ENCODE measurements around the gene GTF2E1.

GTF2E1 gene

GRCh38 chr3:120800625-120801024, 58.1 kb downstream of the GTF2E1 start:
- no peaks in the 10 kb centered on the region for H3K27me3 ChIP-seq (ENCODE audit: low read depth, low read length)
- no peaks in the 10 kb centered on the region for H3K4me1 ChIP-seq (ENCODE audit: control insufficient read depth in 1 of 2, insufficient read depth in 2 of 2, low read length in 2 of 2)
- H3K27ac ChIP-seq (ENCODE audit: low read length) = no peak overlapping the region
- H3K36me3 ChIP-seq (ENCODE audit: control insufficient read depth in 1 of 2, insufficient read depth in 2 of 2, low read length in 2 of 2) = no peaks in the 10 kb centered on the region
- H3K9me3 ChIP-seq (ENCODE audit: control insufficient read depth in 1 of 2, low read length in 2 of 2) = no peaks in the 10 kb centered on the region
- H3K4me3 ChIP-seq (ENCODE audit: low read depth in 1 of 2, low read length in 2 of 2) = no peak overlapping the region

- H3K9me3 ChIP-seq (ENCODE audit: control insufficient read depth in 1 of 2, low read length in 2 of 2) = no peaks in the 10 kb centered on the region
- no peak overlapping the region for H3K4me3 ChIP-seq (ENCODE audit: low read depth in 1 of 2, low read length in 2 of 2)
- no peaks in the 10 kb centered on the region for H3K4me1 ChIP-seq (ENCODE audit: control insufficient read depth in 1 of 2, insufficient read depth in 2 of 2, low read length in 2 of 2)
- H3K36me3 ChIP-seq (ENCODE audit: control insufficient read depth in 1 of 2, insufficient read depth in 2 of 2, low read length in 2 of 2) = no peaks in the 10 kb centered on the region
- H3K27ac ChIP-seq (ENCODE audit: low read length) = no peak overlapping the region
- no peaks in the 10 kb centered on the region for H3K27me3 ChIP-seq (ENCODE audit: low read depth, low read length)
Observed at GRCh38 chr3:120801484-120801883, 58.9 kb downstream of the GTF2E1 start.

GRCh38 chr3:120802916-120803315, 60.4 kb downstream of the GTF2E1 start:
- no peaks in the 10 kb centered on the region for H3K9me3 ChIP-seq (ENCODE audit: control insufficient read depth in 1 of 2, low read length in 2 of 2)
- no peak overlapping the region for H3K4me3 ChIP-seq (ENCODE audit: low read depth in 1 of 2, low read length in 2 of 2)
- no peaks in the 10 kb centered on the region for H3K4me1 ChIP-seq (ENCODE audit: control insufficient read depth in 1 of 2, insufficient read depth in 2 of 2, low read length in 2 of 2)

GRCh38 chr3:120816728-120817127, 74.2 kb downstream of the GTF2E1 start:
- Histone ChIP-seq H3K36me3 (ENCODE audit: control insufficient read depth in 1 of 2, insufficient read depth in 2 of 2, low read length in 2 of 2) (no peaks in the 10 kb centered on the region), H3K4me3 (ENCODE audit: low read depth in 1 of 2, low read length in 2 of 2) (no peak overlapping the region), H3K27me3 (ENCODE audit: low read depth, low read length) (peaks cover 5% of the 10 kb centered on the region), H3K27ac (ENCODE audit: low read length) (no peak overlapping the region), H3K9me3 (ENCODE audit: control insufficient read depth in 1 of 2, low read length in 2 of 2) (no peaks in the 10 kb centered on the region), H3K4me1 (ENCODE audit: control insufficient read depth in 1 of 2, insufficient read depth in 2 of 2, low read length in 2 of 2) (no peaks in the 10 kb centered on the region)

More at GRCh38 chr3:120802916-120803315, 60.4 kb downstream of the GTF2E1 start:
- no peak overlapping the region for H3K27ac ChIP-seq (ENCODE audit: low read length)
- H3K27me3 ChIP-seq (ENCODE audit: low read depth, low read length) = no peaks in the 10 kb centered on the region
- no peaks in the 10 kb centered on the region for H3K36me3 ChIP-seq (ENCODE audit: control insufficient read depth in 1 of 2, insufficient read depth in 2 of 2, low read length in 2 of 2)

- no peaks in the 10 kb centered on the region for H3K9me3 ChIP-seq (ENCODE audit: control insufficient read depth in 1 of 2, low read length in 2 of 2)
- H3K4me1 ChIP-seq (ENCODE audit: control insufficient read depth in 1 of 2, insufficient read depth in 2 of 2, low read length in 2 of 2) = no peaks in the 10 kb centered on the region
- H3K4me3 ChIP-seq (ENCODE audit: low read depth in 1 of 2, low read length in 2 of 2) = no peak overlapping the region
- no peaks in the 10 kb centered on the region for H3K36me3 ChIP-seq (ENCODE audit: control insufficient read depth in 1 of 2, insufficient read depth in 2 of 2, low read length in 2 of 2)
- H3K27me3 ChIP-seq (ENCODE audit: low read depth, low read length) = peaks cover 5% of the 10 kb centered on the region
- H3K27ac ChIP-seq (ENCODE audit: low read length) = no peak overlapping the region
Observed at GRCh38 chr3:120820748-120821147, 78.2 kb downstream of the GTF2E1 start.

GRCh38 chr3:120821426-120821825, 78.9 kb downstream of the GTF2E1 start:
- Histone ChIP-seq H3K36me3 (ENCODE audit: control insufficient read depth in 1 of 2, insufficient read depth in 2 of 2, low read length in 2 of 2) (no peaks in the 10 kb centered on the region), H3K27ac (ENCODE audit: low read length) (no peak overlapping the region), H3K4me3 (ENCODE audit: low read depth in 1 of 2, low read length in 2 of 2) (no peak overlapping the region), H3K4me1 (ENCODE audit: control insufficient read depth in 1 of 2, insufficient read depth in 2 of 2, low read length in 2 of 2) (no peaks in the 10 kb centered on the region), H3K27me3 (ENCODE audit: low read depth, low read length) (peaks cover 5% of the 10 kb centered on the region), H3K9me3 (ENCODE audit: control insufficient read depth in 1 of 2, low read length in 2 of 2) (no peaks in the 10 kb centered on the region)

GRCh38 chr3:120823156-120823555, 80.6 kb downstream of the GTF2E1 start:
- no peak overlapping the region for H3K4me3 ChIP-seq (ENCODE audit: low read depth in 1 of 2, low read length in 2 of 2)
- no peaks in the 10 kb centered on the region for H3K9me3 ChIP-seq (ENCODE audit: control insufficient read depth in 1 of 2, low read length in 2 of 2)
- H3K27ac ChIP-seq (ENCODE audit: low read length) = no peak overlapping the region
- peaks cover 5% of the 10 kb centered on the region for H3K27me3 ChIP-seq (ENCODE audit: low read depth, low read length)
- no peaks in the 10 kb centered on the region for H3K4me1 ChIP-seq (ENCODE audit: control insufficient read depth in 1 of 2, insufficient read depth in 2 of 2, low read length in 2 of 2)
- no peaks in the 10 kb centered on the region for H3K36me3 ChIP-seq (ENCODE audit: control insufficient read depth in 1 of 2, insufficient read depth in 2 of 2, low read length in 2 of 2)

GRCh38 chr3:120824613-120825012, 82.1 kb downstream of the GTF2E1 start:
- no peak overlapping the region for H3K4me3 ChIP-seq (ENCODE audit: low read depth in 1 of 2, low read length in 2 of 2)
- no peaks in the 10 kb centered on the region for H3K4me1 ChIP-seq (ENCODE audit: control insufficient read depth in 1 of 2, insufficient read depth in 2 of 2, low read length in 2 of 2)
- H3K36me3 ChIP-seq (ENCODE audit: control insufficient read depth in 1 of 2, insufficient read depth in 2 of 2, low read length in 2 of 2) = no peaks in the 10 kb centered on the region
- H3K9me3 ChIP-seq (ENCODE audit: control insufficient read depth in 1 of 2, low read length in 2 of 2) = no peaks in the 10 kb centered on the region
- H3K27ac ChIP-seq (ENCODE audit: low read length) = no peak overlapping the region
- peaks cover 5% of the 10 kb centered on the region for H3K27me3 ChIP-seq (ENCODE audit: low read depth, low read length)

- Histone ChIP-seq H3K27me3 (ENCODE audit: low read depth, low read length) (no peaks in the 10 kb centered on the region), H3K27ac (ENCODE audit: low read length) (no peak overlapping the region)
Observed at GRCh38 chr3:120828796-120829195, 86.3 kb downstream of the GTF2E1 start.

GRCh38 chr3:120831066-120831465, 88.5 kb downstream of the GTF2E1 start:
- no peaks in the 10 kb centered on the region for H3K4me1 ChIP-seq (ENCODE audit: control insufficient read depth in 1 of 2, insufficient read depth in 2 of 2, low read length in 2 of 2)
- H3K4me3 ChIP-seq (ENCODE audit: low read depth in 1 of 2, low read length in 2 of 2) = no peak overlapping the region
- H3K27me3 ChIP-seq (ENCODE audit: low read depth, low read length) = no peaks in the 10 kb centered on the region

More at GRCh38 chr3:120828796-120829195, 86.3 kb downstream of the GTF2E1 start:
- no peak overlapping the region for H3K4me3 ChIP-seq (ENCODE audit: low read depth in 1 of 2, low read length in 2 of 2)
- no peaks in the 10 kb centered on the region for H3K4me1 ChIP-seq (ENCODE audit: control insufficient read depth in 1 of 2, insufficient read depth in 2 of 2, low read length in 2 of 2)
- H3K36me3 ChIP-seq (ENCODE audit: control insufficient read depth in 1 of 2, insufficient read depth in 2 of 2, low read length in 2 of 2) = no peaks in the 10 kb centered on the region
- H3K9me3 ChIP-seq (ENCODE audit: control insufficient read depth in 1 of 2, low read length in 2 of 2) = no peaks in the 10 kb centered on the region

More at GRCh38 chr3:120831066-120831465, 88.5 kb downstream of the GTF2E1 start:
- H3K36me3 ChIP-seq (ENCODE audit: control insufficient read depth in 1 of 2, insufficient read depth in 2 of 2, low read length in 2 of 2) = no peaks in the 10 kb centered on the region
- no peak overlapping the region for H3K27ac ChIP-seq (ENCODE audit: low read length)
- H3K9me3 ChIP-seq (ENCODE audit: control insufficient read depth in 1 of 2, low read length in 2 of 2) = no peaks in the 10 kb centered on the region
